Measurements from ENCODE around the gene SKP1.

The SKP1 gene

GRCh38 chr5:134135091-134135655 is 41.6 kb downstream of the SKP1 start:
- H3K27ac ChIP-seq, result no peak overlapping the region
- no peak for TF ChIP-seq ZFX (IDR thresholded peaks at IDR 0.05; ENCODE audit: borderline replicate concordance)
- TF ChIP-seq, protein P1, sequence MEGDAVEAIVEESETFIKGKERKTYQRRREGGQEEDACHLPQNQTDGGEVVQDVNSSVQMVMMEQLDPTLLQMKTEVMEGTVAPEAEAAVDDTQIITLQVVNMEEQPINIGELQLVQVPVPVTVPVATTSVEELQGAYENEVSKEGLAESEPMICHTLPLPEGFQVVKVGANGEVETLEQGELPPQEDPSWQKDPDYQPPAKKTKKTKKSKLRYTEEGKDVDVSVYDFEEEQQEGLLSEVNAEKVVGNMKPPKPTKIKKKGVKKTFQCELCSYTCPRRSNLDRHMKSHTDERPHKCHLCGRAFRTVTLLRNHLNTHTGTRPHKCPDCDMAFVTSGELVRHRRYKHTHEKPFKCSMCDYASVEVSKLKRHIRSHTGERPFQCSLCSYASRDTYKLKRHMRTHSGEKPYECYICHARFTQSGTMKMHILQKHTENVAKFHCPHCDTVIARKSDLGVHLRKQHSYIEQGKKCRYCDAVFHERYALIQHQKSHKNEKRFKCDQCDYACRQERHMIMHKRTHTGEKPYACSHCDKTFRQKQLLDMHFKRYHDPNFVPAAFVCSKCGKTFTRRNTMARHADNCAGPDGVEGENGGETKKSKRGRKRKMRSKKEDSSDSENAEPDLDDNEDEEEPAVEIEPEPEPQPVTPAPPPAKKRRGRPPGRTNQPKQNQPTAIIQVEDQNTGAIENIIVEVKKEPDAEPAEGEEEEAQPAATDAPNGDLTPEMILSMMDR (IDR thresholded peaks at IDR 0.05), result no peak

DNA sequence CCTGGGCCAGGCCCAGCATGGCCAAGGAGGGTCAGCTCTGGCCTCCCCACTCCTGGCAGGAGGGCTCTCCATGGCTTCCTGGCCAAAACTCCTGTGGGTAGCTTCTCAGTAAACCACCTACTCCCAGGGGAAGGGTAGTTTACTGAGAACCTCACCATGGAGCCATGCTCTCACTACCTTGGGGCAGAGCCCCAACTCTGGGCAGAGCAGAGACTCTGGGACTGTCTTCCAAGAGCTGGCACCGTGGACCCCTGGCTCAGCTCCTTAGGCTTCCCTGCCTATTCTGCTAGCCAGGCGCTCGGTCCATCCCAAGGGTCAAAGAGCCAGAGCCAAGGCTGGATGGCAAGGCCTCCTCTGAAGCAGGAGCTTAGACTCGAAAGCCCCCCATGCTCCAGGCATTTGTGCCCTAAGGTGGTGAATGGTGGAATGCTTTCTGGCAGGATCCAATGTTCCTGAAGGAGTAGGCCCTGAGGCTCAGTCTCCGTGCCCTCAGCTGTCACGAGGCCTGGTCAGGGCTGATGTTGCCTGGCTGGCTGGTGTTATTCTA is 42.7 kb downstream of the SKP1 start:
- TF ChIP-seq, protein P1 (IDR thresholded peaks at IDR 0.05), result no peak
- TF ChIP-seq ZFX (IDR thresholded peaks at IDR 0.05; ENCODE audit: borderline replicate concordance), result no peak
- H3K27ac ChIP-seq, result no peak overlapping the region

- no peak overlapping the region for H3K27ac ChIP-seq
Measured at GRCh38 chr5:134133188-134133994, 43.4 kb downstream of the SKP1 start.

GRCh38 chr5:134132372-134133187 is 44.2 kb downstream of the SKP1 start:
- H3K27ac ChIP-seq, result no peak overlapping the region
- no peak for TF ChIP-seq ZFX (IDR thresholded peaks at IDR 0.05; ENCODE audit: borderline replicate concordance)
- TF ChIP-seq, protein P1 (IDR thresholded peaks at IDR 0.05), result no peak

More at GRCh38 chr5:134133188-134133994, 43.4 kb downstream of the SKP1 start:
- TF ChIP-seq, protein P1 (IDR thresholded peaks at IDR 0.05), result no peak
- no peak for TF ChIP-seq ZFX (IDR thresholded peaks at IDR 0.05; ENCODE audit: borderline replicate concordance)

DNA sequence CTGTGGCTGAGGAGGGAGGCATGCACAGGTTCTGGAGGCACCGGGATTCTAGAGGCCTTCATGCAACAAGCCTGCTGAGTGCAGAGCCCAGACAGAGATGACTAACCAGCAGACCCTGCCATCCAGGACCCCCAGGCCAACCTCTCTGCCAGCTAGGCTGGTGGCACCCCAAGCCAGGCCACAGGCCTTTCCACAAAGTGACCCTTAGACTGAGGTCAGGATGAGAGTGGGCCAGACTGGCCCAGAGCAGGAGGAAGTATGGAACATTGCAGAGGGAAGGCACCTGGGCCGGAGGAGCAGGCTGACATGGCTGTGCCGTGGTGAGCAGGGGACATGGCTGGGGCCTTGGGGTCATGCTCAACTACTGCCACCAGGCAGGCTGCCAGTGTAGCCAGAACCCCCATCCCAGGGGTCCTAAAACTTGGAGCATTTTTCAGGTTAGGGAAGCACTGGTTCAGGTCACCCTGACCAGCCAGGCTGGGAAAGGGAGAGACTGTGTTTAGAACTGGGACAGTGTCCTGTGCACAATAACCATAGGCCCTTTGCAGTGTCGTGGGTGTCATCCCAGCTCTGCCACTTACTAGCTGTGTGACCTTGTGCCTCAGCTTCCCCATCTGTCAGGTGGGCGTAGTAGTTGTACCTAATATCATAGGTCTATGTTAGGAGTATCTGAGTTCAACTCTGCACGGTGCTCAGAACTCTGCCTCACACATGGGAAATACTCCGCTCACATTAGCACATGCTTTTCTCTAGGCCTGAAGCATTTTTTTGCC is 45.0 kb downstream of the SKP1 start:
- TF ChIP-seq, protein P1 (IDR thresholded peaks at IDR 0.05), result no peak
- no peak for TF ChIP-seq ZFX (IDR thresholded peaks at IDR 0.05; ENCODE audit: borderline replicate concordance)
- no peak overlapping the region for H3K27ac ChIP-seq

DNA sequence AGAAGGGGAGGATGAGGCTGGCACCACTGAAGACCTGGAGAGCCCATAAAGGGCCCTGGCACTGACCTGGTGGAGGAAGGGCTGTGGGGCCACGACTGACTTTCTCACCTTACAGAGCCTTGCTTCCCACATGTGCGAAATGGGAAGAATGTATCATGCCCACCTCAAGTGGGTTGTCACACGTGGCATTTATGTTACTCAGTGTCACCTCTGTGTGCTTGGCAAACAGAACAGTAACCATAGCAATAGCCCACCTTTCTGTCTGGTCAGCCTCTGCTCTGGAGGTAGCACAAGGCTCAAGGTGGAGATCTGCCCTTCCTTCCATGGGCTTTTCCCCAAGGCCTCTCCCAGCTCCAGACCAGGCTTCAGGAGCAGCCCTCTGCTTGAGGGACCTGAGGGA is 45.6 kb downstream of the SKP1 start:
- H3K27ac ChIP-seq, result no peak overlapping the region
- TF ChIP-seq, protein P1 (IDR thresholded peaks at IDR 0.05), result no peak
- no peak for TF ChIP-seq ZFX (IDR thresholded peaks at IDR 0.05; ENCODE audit: borderline replicate concordance)
